Heart left ventricle (tissue), 13 donors: ENCODE results near the gene HTRA2.

Experiments
- POLR2A ChIP-seq, 2 donors: fragments of 450-650 bp; IDR thresholded peaks; one replicate each; pipeline ENCODE4 v1.6.1; 2017; ENCODE audit warnings: antibody characterized with exemption in 2 of 2, mild to moderate bottlenecking in 2 of 2, moderate library complexity in 2 of 2
- TF ChIP-seq, protein P1 (sequence below), 12 donors: fragments of 200-600 bp; sonication (generic) in 4 of 12; IDR thresholded peaks; one replicate each; pipeline versions ENCODE4 v1.5.0 to v1.8.0; 2018 to 2022; ENCODE audit warnings: antibody characterized with exemption in 12 of 12, mild to moderate bottlenecking in 5 of 12
- donor health status: ischemic (EF 13 %, LVEDD 7.1; RV severe dilation, severe dysfunction).
- donor health status: DM: no; HTN: yes; CAD: no.
- donor health status: DM: no; HTN: no; CAD: no.
- donor health status: ischemic (EF 25% LVEDD 6.9; RV normal size, moderate dysfunction).
- donor health status: ischemic (EF 25% LVEDD 5.7; RV mildly dilated, moderate dysfunction).
- donor health status: ischemic (EF 35%, LVEDD 5.7; RV mildly dilated, moderate dysfunction).
- donor health status: nonischemic (EF 11% LVEDD 7.7; RV severe dilation, severe dysfunction).
- donor health status: DM: yes; HTN: yes; CAD: no.
- donor health status: PGD.
- donor health status: ischemic (EF 29% LVEDD 5.4; RV normal size, mild dysfunction).
- donor health status: nonischemic (EF 23%, LVEDD 6.1; RV moderate dilation, normal function).

DNA sequence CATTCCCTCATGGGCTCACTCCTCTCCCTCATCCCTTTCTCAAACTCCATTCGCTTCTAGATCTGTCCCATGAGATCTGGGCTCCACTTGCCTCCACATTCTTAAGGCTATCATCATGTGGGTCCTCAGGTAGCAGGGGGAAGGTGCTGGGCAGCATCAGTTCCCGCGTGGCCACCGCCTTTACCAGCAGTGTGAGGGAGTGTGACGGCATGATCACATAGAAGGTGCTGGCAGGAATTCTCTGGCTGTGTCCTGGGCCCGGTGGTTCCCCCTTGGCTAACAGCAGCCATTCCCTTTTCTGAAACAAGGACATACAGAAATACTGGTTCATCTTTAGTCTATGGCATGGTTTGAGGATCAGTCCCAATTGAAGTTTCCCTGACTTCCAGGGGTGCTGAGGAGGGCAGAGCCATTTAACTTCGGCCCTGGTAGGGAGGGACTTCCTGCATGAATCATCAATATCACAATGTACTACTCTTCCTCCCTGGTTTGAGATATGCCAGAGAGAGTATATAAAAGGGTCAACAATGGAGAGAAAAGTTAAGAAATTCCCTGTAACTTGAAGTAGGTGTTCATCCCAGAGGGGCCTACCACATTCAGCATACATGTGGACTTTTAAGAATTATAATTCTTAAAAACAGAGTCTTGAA lies 32.5 kb downstream of the HTRA2 start:
- TF ChIP-seq, protein P1, sequence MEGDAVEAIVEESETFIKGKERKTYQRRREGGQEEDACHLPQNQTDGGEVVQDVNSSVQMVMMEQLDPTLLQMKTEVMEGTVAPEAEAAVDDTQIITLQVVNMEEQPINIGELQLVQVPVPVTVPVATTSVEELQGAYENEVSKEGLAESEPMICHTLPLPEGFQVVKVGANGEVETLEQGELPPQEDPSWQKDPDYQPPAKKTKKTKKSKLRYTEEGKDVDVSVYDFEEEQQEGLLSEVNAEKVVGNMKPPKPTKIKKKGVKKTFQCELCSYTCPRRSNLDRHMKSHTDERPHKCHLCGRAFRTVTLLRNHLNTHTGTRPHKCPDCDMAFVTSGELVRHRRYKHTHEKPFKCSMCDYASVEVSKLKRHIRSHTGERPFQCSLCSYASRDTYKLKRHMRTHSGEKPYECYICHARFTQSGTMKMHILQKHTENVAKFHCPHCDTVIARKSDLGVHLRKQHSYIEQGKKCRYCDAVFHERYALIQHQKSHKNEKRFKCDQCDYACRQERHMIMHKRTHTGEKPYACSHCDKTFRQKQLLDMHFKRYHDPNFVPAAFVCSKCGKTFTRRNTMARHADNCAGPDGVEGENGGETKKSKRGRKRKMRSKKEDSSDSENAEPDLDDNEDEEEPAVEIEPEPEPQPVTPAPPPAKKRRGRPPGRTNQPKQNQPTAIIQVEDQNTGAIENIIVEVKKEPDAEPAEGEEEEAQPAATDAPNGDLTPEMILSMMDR (IDR thresholded peaks at IDR 0.05), result no peak
- TF ChIP-seq POLR2A (IDR thresholded peaks at IDR 0.05), result no peak
